NCI-H510A treated with DMSO at 0.1 percent for 48 hours (cell line): Measurements from ENCODE around the gene LSP1.
"Not testable (repeated sequence)": the region's sequence is repeated elsewhere in the genome, so short reads cannot be mapped to it uniquely, and the experiment has no call there.

ENCODE experiments used
- DNase-seq: peaks from one replicate; lab custom pipeline; 2025; lab: John Stamatoyannopoulos, UW

Gene LSP1

GRCh38 chr11:1864831-1865665 lies 12.2 kb downstream of the LSP1 start:
- no peak for DNase-seq

DNA sequence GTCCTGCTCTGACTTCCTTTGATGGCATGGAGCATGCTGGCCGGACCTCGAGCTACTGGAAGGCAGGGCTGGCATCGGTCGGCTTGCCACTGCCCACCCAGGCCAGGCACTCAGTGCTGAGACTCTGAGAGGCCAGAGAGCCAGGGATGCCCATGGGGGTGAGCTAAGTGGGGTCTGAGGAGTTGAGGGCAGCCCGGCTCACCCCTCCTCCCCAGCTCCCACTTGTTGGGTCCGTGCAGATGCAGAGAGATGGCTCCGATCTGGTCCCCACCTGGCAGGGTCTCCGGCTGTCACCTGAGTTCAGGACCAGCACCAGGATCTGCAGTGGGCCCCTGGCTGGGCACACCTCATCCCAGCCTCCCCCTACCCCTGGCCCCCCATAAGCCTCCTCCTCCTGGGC lies 13.3 kb downstream of the LSP1 start:
- DNase-seq, result no peak

- DNase-seq, result no peak
Observed at GRCh38 chr11:1866776-1867175, 13.9 kb downstream of the LSP1 start.

DNA sequence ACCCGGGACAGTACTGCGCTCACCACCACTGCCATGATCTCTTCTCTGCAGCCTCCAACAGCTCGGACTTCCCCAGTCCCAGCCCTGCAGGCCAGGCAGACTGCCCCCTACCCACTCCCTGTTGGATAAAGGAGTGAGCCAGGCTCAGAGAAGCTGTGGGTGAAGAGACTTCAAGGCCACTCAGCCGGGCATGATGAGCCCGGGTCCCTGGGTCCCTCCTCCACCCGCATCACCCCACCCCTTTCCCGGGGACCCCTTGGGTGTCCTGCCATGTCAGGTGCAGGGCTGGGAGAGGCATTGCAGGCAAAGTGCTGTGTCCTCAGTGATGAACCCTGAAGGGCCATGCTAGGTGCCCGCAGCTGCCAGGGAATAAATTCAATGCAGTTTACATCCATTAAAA lies 14.5 kb downstream of the LSP1 start:
- no peak for DNase-seq

GRCh38 chr11:1868056-1868635 lies 15.3 kb downstream of the LSP1 start:
- DNase-seq, result no peak

- DNase-seq, result no peak
Observed at GRCh38 chr11:1868636-1869291, 15.9 kb downstream of the LSP1 start.

DNA sequence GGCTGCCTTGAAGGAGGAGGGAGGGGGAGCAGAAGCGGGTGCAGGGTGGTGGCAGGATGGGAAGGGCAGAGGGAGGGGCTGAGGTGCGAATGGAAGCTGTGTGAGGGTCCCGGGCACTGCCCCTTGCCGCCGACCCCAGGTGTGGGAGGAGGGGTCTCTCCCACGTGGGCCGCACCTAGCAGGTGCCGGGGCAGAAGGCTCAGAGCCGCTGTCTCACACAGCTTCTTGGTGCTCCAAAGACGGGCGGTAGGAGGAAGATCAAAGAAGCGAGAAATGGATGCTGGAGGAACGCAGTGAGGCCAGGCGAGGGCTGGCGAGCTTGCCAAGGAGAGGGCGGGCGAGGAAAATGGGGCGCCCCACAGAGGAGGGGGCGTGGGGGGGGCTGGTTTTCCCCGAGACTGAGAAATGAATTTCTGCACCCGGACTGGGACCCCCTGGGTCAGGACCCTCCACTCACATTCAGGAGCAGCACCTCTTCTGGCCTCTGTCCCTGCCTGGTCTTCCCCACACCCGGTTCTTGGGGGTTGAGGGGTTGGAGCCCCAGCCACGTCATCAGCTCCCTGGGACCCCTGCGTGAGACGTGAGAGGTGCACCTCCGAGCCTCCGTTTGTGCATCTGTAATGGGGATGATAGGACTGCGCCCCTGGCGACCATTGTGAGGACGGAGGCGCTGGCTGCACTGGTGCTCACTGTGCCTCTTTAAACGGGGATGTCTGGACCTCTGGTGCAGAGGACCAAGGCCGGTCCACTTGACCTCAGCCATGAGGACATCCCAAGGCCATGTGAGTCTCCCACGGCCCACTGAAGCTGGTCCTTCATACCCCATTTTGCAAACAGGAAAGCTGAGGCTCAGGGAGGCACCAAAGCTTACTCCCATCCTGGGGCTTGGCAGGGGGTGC lies 16.8 kb downstream of the LSP1 start:
- no peak for DNase-seq

DNA sequence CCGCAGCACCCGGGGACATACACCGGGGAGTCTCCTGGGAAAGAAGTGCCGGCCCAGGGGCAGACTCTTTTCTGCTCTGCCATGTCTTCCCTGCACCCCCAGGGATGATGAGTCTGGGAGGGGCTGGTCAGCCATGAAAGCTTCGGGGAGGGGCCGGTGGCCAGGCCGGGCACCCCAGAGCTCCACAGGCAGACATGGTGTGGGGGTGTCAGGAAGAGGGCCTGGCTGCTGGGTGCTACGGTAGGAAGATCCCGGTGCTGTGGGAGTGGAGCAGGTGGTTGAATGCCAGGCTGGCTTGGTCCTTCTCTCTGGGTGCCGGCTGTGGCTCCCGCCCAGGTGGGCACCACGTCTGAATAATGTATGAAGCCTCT lies 17.4 kb downstream of the LSP1 start:
- no peak for DNase-seq

DNA sequence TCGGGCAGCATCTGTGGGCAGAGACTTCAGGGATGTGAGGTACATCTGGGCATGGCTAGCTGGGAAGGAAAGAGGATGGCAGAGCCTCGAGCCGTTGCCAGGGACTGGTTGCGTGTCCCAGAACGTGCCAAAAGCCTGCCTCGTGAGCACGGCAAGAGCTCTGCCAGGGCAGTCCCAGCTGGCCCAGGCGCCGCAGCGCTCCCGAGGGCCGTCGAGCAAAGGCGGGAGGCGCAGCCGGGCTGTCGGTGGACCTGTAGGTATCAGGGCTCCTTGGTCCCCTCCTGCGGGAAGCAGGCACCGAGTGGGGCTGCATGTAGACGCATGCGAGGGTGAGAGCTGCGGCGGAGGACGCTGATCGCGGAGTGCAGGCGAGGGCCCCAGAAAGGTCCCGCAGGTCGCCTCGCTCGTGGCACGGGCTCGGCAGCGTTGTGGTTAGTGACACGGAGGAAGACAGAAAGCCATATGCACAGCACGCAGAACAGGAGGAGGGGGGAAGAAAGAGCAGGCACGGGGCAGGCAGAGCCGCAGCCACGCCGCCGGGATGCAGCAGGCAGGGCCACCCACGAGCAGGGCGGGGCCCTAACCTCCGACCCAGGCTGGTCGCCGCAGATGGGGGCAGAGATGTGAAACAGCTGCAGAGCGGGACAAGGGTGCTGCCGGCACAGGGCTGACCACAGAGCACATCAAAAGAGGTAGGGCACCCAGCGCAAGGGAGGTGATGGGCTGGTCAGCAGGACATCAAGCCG lies 18.0 kb downstream of the LSP1 start:
- no peak for DNase-seq

- DNase-seq, result no peak
Observed at GRCh38 chr11:1871531-1871930, 18.6 kb downstream of the LSP1 start.

GRCh38 chr11:1872267-1872985 lies 19.5 kb downstream of the LSP1 start:
- DNase-seq, result no peak

DNA sequence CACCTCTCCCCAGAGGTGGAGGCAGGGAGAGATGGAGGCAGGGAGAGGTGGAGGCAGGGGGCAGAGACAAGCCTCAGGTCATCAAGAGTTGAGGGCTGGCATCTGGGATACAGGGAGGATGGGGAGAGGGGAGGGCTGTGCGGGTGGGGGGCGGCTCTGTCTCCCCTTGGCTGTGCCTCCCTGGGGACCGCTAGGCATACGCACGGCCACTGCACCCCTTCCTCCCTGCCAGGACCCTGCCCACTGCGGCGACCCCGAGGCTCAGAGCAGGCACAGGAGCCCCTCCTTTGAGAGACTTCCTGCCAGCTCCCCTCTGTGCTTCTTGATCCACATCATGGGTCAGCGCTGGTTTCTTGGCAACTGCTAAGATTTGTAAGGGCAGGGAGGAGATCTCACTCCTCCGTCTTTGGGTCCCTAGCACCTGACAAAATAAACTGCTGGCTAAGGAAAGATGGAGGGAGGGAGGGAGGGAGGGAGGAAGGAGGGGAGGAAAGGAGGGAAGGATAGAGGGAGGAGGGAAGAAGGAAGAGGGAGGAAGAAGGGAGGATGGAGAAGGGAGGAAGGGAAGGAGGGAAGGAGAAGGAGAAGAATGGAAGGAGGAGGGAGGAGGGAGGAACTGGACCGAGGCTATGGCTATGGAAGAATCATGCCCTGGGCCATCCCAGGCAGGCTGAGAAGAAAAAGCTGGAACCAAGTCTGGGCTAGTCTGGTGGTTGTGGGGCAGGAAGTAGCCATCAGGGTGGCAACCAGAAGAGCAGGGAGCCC lies 20.3 kb downstream of the LSP1 start:
- no peak for DNase-seq

DNA sequence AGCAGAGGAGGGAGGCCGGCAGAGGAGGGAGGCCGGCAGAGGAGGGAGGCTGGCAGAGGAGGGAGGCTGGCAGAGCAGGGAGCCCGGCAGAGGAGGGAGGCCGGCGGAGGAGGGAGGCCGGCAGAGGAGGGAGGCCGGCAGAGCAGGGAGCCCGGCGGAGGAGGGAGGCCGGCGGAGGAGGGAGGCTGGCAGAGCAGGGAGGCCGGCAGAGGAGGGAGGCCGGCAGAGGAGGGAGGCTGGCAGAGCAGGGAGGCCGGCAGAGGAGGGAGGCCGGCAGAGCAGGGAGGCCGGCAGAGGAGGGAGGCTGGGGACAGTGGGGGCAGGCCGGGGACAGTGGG lies 20.9 kb downstream of the LSP1 start:
- DNase-seq, result not testable (repeated sequence)

- DNase-seq, result not testable (repeated sequence)
Observed at GRCh38 chr11:1874441-1875092, 21.7 kb downstream of the LSP1 start.

DNA sequence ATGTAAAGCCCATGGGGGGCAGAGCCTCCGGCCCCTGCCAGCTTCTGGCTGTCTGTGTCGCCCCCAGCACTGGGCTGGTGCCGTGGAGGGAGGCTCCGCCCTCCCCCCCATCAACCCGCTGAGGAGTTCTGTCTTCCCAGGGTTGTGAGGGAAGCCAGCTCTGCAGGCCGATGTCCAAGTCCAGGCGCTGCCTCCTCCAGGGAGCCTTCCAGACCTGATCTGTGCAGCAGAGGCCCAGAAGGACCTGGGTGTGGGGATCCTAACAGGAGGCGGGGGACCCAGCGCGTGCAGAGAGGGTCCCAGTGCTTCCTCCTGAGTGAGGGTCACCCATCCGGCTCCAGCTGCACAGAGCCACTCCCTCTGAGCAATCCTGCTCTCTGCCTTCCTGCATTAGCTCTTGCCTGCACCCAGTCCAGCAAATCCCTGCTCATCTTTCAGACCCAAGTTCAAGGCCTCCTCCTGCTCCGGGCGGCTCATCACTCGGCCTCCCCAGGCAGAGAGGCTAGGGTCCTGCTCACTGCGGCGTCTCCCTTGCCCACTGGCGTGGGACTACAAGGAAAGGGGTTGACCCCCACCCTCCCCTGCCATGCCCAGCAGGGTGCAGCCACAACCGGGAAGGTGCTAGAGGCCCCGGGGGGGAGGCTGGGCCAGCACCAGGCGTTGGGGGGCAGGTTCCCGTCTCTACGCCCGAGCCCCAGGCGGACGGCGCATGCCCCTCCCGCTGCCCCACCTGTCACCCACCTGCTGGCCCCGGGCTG lies 22.4 kb downstream of the LSP1 start:
- DNase-seq, result no peak

DNA sequence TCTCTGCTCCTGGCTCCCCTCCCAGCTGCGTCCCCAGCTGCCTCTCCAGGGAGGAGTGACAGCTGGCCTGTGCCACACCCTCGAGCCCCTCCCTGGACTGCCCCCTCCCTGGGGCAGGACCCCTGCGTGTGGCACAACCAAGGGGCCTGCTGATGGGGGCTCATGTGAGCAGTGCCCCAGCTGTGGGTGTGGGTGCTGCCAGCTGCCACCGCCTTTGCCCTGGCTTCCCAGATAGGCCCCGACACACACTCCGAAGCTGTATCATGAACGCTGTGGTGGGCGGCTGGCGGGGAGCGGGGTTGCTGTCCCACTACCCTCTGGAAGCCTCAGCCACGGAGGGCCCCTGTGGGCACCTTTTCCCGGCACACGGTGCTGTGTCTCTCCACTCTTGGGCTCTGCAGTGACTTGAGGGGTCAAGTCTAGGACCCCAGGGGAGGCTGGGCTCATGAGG lies 23.0 kb downstream of the LSP1 start:
- not testable (repeated sequence) for DNase-seq

DNA sequence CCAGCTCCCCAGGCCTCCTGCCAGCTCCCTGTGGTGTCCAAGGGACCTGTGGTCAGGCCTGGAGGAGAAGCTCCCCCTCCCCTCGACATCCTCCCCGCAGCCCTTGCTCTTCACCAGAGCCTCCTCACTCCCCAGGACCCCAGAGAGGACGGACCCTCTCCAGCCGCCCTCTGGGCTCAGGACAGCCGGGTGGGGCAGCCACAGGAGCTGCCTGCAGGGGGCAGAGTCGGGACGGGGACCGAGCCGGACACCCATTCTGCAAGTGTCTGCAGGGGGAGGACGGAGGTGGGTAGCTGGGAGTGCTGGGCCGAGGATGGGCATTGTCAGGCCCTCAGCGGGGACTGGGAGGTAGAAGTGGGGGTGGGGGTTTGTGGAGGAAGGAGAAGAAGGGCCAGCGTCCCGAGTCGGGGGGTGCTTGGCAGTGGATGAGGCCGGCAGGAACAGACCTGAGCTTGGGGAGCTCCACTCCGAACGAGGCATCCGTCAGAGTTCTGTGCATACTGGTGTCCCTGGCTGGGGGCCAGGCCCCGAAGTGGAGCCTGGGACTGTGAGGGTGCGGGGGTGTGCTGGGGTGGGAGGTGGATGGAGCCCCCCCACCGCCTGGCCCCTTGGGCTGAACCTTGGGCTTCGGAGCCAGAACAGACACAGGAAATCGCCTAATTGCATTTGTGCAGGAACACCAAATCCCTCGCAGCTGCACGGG lies 23.6 kb downstream of the LSP1 start:
- no peak for DNase-seq
